Measurements from ENCODE around the gene OR5V1.
"Not testable (repeated sequence)": the region's sequence is repeated elsewhere in the genome, so short reads cannot be mapped to it uniquely, and the experiment has no call there.

OR5V1 gene

DNA sequence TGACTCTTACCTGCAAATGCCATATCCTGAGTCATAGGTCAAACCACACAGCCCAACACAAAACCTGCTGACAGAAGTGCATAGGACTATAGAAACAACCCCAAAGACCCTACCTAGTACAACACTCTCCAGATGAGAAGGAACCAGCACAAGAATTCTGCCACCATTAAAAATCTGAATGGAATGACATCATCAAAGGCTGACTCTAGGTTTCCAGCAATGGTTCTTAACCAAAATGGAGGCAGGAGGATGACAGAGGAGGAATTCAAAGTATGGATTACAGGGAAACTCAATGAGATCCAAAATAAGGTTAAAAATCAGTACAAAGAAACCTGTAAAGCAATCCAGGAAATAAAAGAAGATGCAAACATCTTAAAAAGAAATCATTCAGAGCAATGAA lies 36.0 kb downstream of the OR5V1 start:
- no peak for DNase-seq (ENCODE audit: low spot score)
- ChIA-PET POLR2A (ENCODE audit: low non-redundant PET) (no interaction called here), CTCF (no interaction called here)
- TF ChIP-seq, protein P1, sequence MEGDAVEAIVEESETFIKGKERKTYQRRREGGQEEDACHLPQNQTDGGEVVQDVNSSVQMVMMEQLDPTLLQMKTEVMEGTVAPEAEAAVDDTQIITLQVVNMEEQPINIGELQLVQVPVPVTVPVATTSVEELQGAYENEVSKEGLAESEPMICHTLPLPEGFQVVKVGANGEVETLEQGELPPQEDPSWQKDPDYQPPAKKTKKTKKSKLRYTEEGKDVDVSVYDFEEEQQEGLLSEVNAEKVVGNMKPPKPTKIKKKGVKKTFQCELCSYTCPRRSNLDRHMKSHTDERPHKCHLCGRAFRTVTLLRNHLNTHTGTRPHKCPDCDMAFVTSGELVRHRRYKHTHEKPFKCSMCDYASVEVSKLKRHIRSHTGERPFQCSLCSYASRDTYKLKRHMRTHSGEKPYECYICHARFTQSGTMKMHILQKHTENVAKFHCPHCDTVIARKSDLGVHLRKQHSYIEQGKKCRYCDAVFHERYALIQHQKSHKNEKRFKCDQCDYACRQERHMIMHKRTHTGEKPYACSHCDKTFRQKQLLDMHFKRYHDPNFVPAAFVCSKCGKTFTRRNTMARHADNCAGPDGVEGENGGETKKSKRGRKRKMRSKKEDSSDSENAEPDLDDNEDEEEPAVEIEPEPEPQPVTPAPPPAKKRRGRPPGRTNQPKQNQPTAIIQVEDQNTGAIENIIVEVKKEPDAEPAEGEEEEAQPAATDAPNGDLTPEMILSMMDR (conservative IDR thresholded peaks at IDR 0.05; ENCODE audit: low read depth), result no peak
- no peak overlapping the region for H3K27ac ChIP-seq

DNA sequence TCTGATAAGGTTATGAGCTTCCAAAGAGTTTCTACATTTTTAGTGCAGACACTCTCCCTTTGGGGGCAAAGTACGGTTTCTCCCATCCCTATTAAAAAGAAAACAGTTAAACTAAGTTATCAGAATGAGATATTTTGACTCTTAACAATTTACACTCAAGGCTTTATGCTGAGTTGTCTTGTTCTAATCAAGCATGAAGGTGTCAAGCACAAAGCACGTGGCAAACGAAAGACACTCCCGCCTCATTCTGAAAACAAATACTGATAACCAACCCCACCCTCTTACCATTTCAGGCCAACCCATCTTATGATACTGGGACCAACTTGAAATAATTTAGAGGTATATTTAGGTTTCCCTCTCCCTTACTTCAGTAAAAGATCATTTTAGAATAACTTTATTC lies 42.9 kb downstream of the OR5V1 start:
- ChIA-PET POLR2A (ENCODE audit: low non-redundant PET) (no interaction called here), CTCF (no interaction called here)
- no peak for DNase-seq (ENCODE audit: low spot score)
- H3K27ac ChIP-seq, result no peak overlapping the region
- TF ChIP-seq, protein P1 (conservative IDR thresholded peaks at IDR 0.05; ENCODE audit: low read depth), result no peak

DNA sequence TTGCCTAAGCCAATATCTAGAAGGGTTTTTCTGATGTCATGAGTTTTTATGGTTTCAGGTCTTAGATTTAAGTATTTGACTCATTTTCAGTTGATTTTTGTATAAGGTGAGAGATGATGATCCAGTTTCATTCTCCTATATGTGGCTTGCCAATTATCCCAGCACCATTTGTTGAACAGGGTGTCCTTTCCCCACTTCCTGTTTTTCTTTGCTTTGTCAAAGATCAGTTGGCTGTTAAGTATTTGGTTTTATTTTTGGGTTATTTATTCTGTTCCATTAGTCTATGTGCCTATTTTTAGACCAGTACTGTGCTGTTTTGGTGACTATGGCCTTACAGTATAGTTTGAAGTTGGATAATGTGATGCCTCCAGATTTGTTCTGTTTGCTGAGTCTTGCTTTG lies 45.3 kb downstream of the OR5V1 start:
- DNase-seq (ENCODE audit: low spot score); POLR2A ChIA-PET (ENCODE audit: low non-redundant PET); H3K27ac ChIP-seq; CTCF ChIA-PET: not testable (repeated sequence)

GRCh38 chr6:29319931-29320330 lies 48.7 kb downstream of the OR5V1 start:
- POLR2A ChIA-PET (ENCODE audit: low non-redundant PET), result no interaction called here
- TF ChIP-seq, protein P1 (conservative IDR thresholded peaks at IDR 0.05; ENCODE audit: low read depth), result no peak
- CTCF ChIA-PET, result interaction anchor here (0.6 kb wide), 1 partner anchor 11 kb away, joined by 4 read pairs; no protein-coding TSS in a partner anchor

More at GRCh38 chr6:29319931-29320330, 48.7 kb downstream of the OR5V1 start:
- H3K27ac ChIP-seq, result no peak overlapping the region
- no peak for DNase-seq (ENCODE audit: low spot score)

All from RWPE1 (cell line).